Tracheal epithelial cell (primary cell): ENCODE measurements around the gene NPTX1. TPM values are rescaled to one million over a fixed set of nuclear protein-coding genes. Genes with fewer than 3 reads are reported as not detected.

Experiments used
- total RNA-seq: library from RNA; depleted of rRNA; stranded (reverse); fragments of >200 nt; gene quantifications from 2 replicates; pipeline ENCODE4 v1.2.1, GENCODE V29; 2014

The NPTX1 gene
- total RNA-seq, result under 0.01 TPM in 1 of 2 replicates, not detected in the other

GRCh38 chr17:80475910-80476876 is at the start of gene NPTX1:
Gene NPTX1, minus strand, starts transcription at chr17:80476607. Its CDS starts 161 bp downstream, at chr17:80476446.

Other genes starting within 250 kb of the NPTX1 start
- gene RNF213, start 215.8 kb downstream of the NPTX1 start, total RNA-seq, result 52.0 and 103 TPM in 2 replicates
- 16.4 and 22.2 TPM in 2 replicates for gene ENDOV, start 61.4 kb downstream of the NPTX1 start, total RNA-seq
- gene RPTOR, start 68.2 kb upstream of the NPTX1 start, total RNA-seq, result 15.2 and 15.6 TPM in 2 replicates